C4-2B (cell line): Measurements from ENCODE around the gene SNN.

ENCODE experiments used
- CTCF ChIP-seq: fragments of 450-650 bp; conservative IDR thresholded peaks from 2 replicates; pipeline ENCODE4 v1.5.1; 2017; ENCODE audit warnings: mild to moderate bottlenecking
- ZFX ChIP-seq: fragments of 450-650 bp; IDR thresholded peaks from 2 replicates; pipeline ENCODE4 v1.6.1; 2017

- peak; percentile 94 for TF ChIP-seq CTCF
- TF ChIP-seq ZFX: no peak
Observed at GRCh38 chr16:11640987-11641817, 27.1 kb upstream of the SNN start.
